NCI-H510A treated with DMSO at 0.1 percent for 48 hours (cell line): ENCODE data around the gene RGS6.

Source experiments
- DNase-seq: peaks from one replicate; lab custom pipeline; 2025; lab: John Stamatoyannopoulos, UW

RGS6 gene

GRCh38 chr14:72314808-72315435 lies 382.7 kb downstream of the RGS6 start:
- DNase-seq = no peak

GRCh38 chr14:72315714-72316113 lies 383.5 kb downstream of the RGS6 start:
- DNase-seq = no peak

GRCh38 chr14:72318648-72319047 lies 386.4 kb downstream of the RGS6 start:
- DNase-seq = no peak

- no peak for DNase-seq
Measured at GRCh38 chr14:72332046-72332445, 399.8 kb downstream of the RGS6 start.

GRCh38 chr14:72332871-72333270 lies 400.6 kb downstream of the RGS6 start:
- no peak for DNase-seq

- DNase-seq = no peak
Measured at GRCh38 chr14:72333357-72333756, 401.1 kb downstream of the RGS6 start.

GRCh38 chr14:72336311-72336980 lies 404.2 kb downstream of the RGS6 start:
- no peak for DNase-seq

- no peak for DNase-seq
Measured at GRCh38 chr14:72341237-72341636, 409.0 kb downstream of the RGS6 start.

- DNase-seq = no peak
Measured at GRCh38 chr14:72341686-72342085, 409.5 kb downstream of the RGS6 start.

- no peak for DNase-seq
Measured at GRCh38 chr14:72347118-72347517, 414.9 kb downstream of the RGS6 start.

GRCh38 chr14:72350215-72350614 lies 418.0 kb downstream of the RGS6 start:
- no peak for DNase-seq

GRCh38 chr14:72352012-72352411 lies 419.8 kb downstream of the RGS6 start:
- no peak for DNase-seq

- no peak for DNase-seq
Measured at GRCh38 chr14:72366619-72367018, 434.4 kb downstream of the RGS6 start.

GRCh38 chr14:72369106-72369505 lies 436.9 kb downstream of the RGS6 start:
- DNase-seq = no peak

GRCh38 chr14:72377016-72377415 lies 444.8 kb downstream of the RGS6 start:
- DNase-seq = no peak

GRCh38 chr14:72380456-72380855 lies 448.2 kb downstream of the RGS6 start:
- DNase-seq = no peak

GRCh38 chr14:72383865-72384264 lies 451.6 kb downstream of the RGS6 start:
- DNase-seq = no peak

- no peak for DNase-seq
Measured at GRCh38 chr14:72387726-72388125, 455.5 kb downstream of the RGS6 start.

GRCh38 chr14:72389200-72389599 lies 457.0 kb downstream of the RGS6 start:
- DNase-seq = no peak

- no peak for DNase-seq
Measured at GRCh38 chr14:72401101-72401625, 468.9 kb downstream of the RGS6 start.

- DNase-seq = no peak
Measured at GRCh38 chr14:72401632-72402376, 469.6 kb downstream of the RGS6 start.

- no peak for DNase-seq
Measured at GRCh38 chr14:72402377-72402772, 470.1 kb downstream of the RGS6 start.
